ENCODE data around the gene INPP5J. TPM values are rescaled to one million over a fixed set of nuclear protein-coding genes. Genes with fewer than 3 reads are reported as not detected.

The INPP5J gene
- total and polyA plus RNA-seq, 9 of the 15 experiments (the other 6 are each of a cell fraction or from before 2014, with no cell fraction given), result 0.10 to 6.3 (median 4.8) TPM

DNA sequence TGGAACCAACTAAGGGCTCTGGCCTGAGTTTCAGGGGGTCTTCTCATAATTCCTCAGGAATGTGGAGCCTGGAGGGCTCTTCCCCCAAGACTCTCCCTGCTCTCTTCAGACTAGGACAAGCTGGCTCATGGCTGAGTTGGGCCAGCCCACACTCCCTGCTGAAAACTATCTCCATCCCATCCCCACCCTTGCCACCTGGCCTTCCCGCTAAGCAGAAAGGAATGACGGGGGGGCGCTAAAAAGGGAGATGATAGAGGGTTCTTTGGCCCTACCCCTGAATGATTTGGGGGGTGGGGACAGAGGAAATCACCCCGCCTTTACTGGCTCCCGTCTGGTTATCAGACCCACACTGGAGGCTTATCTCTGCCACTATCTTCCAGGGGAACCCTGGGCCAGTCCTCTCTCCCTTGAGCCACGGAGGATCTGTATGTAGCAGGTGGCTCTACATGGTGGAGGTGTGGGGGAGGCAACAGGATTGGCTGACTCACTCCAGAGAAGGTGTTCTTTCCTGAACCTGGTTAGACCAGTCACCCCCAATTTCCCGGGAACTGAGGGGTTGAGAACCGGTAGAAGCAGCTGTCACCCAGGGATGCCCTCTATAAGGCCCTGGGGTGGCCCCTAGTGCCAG, 35.9 kb upstream of the INPP5J start (continued):
- no peak for TF ChIP-seq CEBPZ (IDR thresholded peaks at IDR 0.05; ENCODE audit: borderline replicate concordance, low read depth, low read length)
- no peak for TF ChIP-seq MAFF (IDR thresholded peaks at IDR 0.05; ENCODE audit: low read length)
- no peak for TF ChIP-seq CCNT2 (IDR thresholded peaks at IDR 0.05; ENCODE audit: borderline replicate concordance, extremely low read depth, insufficient read length, low read depth, low read length)
- no peak for TF ChIP-seq ZNF785 (CRISPR knock-in tag; IDR thresholded peaks at IDR 0.05)
- TF ChIP-seq NFE2 (IDR thresholded peaks at IDR 0.05; ENCODE audit: low read depth), result 0 out of 2 replicates have a peak, but pooled peaks have one; percentile 10
- 0 out of 2 replicates have a peak, but pooled peaks have one; percentile 8 for TF ChIP-seq TCF3 (CRISPR knock-in tag; IDR thresholded peaks at IDR 0.05)
- no peak for TF ChIP-seq PBX2 (CRISPR knock-in tag; IDR thresholded peaks at IDR 0.05; ENCODE audit: low read depth)
- no peak for TF ChIP-seq PBX2 (tag; conservative IDR thresholded peaks at IDR 0.05; ENCODE audit: low read depth)
- peak; percentile 41; the same call in 1 of the 2 replicates for TF ChIP-seq ARID1B (IDR thresholded peaks at IDR 0.05)
- no peak for TF ChIP-seq ILF3 (IDR thresholded peaks at IDR 0.05; ENCODE audit: borderline replicate concordance)
- no peak for TF ChIP-seq PHB (CRISPR knock-in tag; IDR thresholded peaks at IDR 0.05)
- no peak for TF ChIP-seq ZBTB1 (CRISPR knock-in tag; IDR thresholded peaks at IDR 0.05; ENCODE audit: borderline replicate concordance, low read depth)
- no peak for TF ChIP-seq PTTG1 (tag; IDR thresholded peaks at IDR 0.05; ENCODE audit: low read depth)
- TF ChIP-seq GATA2 (CRISPR knock-in tag; IDR thresholded peaks at IDR 0.05), result peak; percentile 18; the same call in 1 of the 2 replicates
- TF ChIP-seq KAT8 (IDR thresholded peaks at IDR 0.05; ENCODE audit: low read depth), result no peak
- 0 out of 4 replicates have a peak, but pooled peaks of 1 of the 2 experiments have one; percentile 27 for TF ChIP-seq MAZ (CRISPR knock-in tag; conservative IDR thresholded peaks at IDR 0.05 in 1 of 2, IDR thresholded peaks at IDR 0.05 in 1 of 2)
- no peak for TF ChIP-seq GATAD2A (IDR thresholded peaks at IDR 0.05)
- TF ChIP-seq ARID2 (IDR thresholded peaks at IDR 0.05), result no peak
- TF ChIP-seq, protein P1, sequence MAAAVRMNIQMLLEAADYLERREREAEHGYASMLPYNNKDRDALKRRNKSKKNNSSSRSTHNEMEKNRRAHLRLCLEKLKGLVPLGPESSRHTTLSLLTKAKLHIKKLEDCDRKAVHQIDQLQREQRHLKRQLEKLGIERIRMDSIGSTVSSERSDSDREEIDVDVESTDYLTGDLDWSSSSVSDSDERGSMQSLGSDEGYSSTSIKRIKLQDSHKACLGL (CRISPR knock-in tag; IDR thresholded peaks at IDR 0.05; ENCODE audit: borderline replicate concordance, poor library complexity, severe bottlenecking), result no peak
- no peak for TF ChIP-seq KAT7 (CRISPR knock-in tag; IDR thresholded peaks at IDR 0.05; ENCODE audit: borderline replicate concordance)
- no peak for TF ChIP-seq HDAC3 (IDR thresholded peaks at IDR 0.05; ENCODE audit: borderline replicate concordance, partially characterized antibody)
- TF ChIP-seq ZNF668 (CRISPR knock-in tag; IDR thresholded peaks at IDR 0.05), result no peak
